Stimulated activated CD8-positive, alpha-beta memory T cell treated with anti-CD3 and anti-CD28 coated beads, Interleukin-15, amount 100 ng/mL, for 24 hours (primary cell): ENCODE measurements around the gene EPHA6.
"Not testable (repeated sequence)": the region's sequence is repeated elsewhere in the genome, so short reads cannot be mapped to it uniquely, and the experiment has no call there.

ENCODE experiments used
- DNase-seq: peaks from one replicate; pipeline ENCODE4 v3.0.0-alpha.2; 2020; ENCODE audit warnings: low read depth

Gene EPHA6

DNA sequence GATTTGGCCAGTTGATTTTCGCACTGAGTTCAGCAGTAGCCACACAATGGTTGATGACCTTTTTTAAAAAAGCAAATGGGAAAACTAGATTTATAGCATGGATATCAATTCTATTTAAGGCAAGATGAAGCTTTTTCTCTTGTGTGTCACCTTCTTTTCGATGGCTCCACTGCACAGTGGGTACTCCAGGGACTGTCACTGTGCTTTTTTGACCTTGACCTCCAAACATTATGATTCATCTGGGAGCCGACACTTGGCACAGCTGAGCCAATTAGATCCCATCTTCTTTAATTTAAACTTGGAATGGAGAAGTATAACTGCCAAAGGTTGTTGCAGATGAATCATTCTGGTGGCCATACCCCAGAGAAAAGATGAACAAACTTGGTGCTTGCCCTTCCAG lies 367.3 kb downstream of the EPHA6 start:
- DNase-seq = no peak

DNA sequence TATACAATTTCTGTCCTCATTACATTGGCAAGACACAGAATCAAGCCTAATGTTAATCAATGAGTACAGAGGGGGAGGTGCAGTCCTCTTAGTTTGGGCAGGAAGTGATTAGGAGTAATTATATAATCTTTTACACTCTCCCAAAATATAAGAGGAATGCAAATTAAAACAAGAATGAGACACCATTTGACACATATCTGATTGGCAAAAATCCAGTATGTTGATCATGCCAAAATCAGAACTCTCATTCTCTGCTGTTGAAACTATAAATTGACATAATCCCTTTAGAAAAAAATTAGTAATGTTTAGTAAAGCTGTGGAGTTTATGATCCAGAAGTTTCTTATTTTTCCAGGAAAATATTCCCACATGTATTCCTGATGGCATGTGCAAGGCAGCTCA lies 373.4 kb downstream of the EPHA6 start:
- no peak for DNase-seq

DNA sequence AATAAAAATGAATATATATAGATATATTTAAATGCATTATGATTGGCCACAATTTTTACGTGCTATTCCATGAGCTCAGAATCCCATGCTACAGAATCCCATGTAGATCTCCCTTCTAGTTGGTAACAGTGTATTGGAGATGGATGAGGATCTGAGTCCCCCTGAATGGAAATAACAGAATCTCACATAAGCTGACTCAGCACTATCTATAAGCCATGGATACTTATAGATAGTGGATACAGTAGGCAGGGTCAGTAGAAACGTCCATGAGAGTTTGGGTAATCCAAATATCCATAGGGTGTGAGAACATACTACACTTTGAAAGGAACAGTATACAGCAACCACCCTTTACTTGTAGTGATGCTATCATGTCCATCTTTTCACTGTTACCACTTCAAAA lies 375.4 kb downstream of the EPHA6 start:
- DNase-seq = no peak

- no peak for DNase-seq
Measured at GRCh38 chr3:97197083-97197482, 382.7 kb downstream of the EPHA6 start.

DNA sequence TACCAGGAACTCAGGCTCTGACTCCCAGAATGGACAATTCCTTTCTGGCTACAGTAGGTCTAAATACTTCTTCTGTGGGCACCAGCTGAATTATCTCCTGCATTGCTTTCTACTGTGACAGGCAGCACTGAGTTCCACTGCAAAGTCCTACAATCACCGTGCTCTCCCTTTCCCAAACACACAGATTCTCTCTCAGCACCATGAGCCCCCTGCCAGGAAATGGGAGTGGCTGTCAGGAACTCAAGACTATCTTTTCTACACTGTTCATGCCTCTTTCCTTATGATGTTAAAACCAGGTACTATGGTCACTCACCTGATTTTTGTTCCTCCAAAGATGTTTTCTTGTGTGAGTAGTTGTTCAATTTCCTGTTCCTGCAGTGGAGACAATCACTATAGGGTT lies 383.4 kb downstream of the EPHA6 start:
- no peak for DNase-seq

GRCh38 chr3:97200387-97200786 lies 386.0 kb downstream of the EPHA6 start:
- no peak for DNase-seq

DNA sequence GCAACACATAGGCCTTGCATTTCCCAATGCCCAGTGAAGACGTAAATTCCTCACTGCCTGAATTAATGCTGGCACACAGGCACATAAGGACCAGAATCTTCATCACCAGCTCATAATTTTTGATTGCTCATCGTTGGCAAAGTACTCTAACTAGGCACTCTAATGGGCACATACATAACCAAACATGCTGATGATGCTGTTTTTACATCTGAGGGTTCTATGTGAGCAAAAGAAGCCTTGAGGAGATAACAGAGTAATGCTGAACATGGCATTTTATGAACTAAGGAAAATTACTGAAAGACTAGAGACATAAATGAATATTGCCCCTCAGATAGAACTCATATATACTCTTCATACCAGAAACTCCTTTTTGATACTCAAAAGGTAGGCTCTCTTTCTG lies 387.4 kb downstream of the EPHA6 start:
- no peak for DNase-seq

- DNase-seq = no peak
Measured at GRCh38 chr3:97228966-97229365, 414.6 kb downstream of the EPHA6 start.

DNA sequence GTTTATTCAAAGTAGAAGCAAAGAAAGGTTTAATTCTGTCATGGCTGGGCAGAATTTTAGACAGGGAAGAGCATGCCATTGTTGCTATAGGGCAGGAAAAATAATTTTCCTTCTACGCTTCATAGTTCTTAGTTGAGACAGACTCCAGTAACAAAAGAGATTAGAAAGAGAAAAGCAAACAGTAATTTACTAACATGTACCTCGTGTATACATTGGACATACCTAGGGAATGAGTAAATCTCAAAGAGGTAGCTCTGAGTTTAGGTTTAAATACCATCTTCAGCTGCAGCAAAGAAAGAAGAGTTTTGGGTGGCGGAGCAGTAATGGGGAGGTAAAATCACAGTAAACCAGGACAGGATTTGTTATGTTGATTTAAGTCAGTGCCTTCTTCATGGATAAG lies 416.1 kb downstream of the EPHA6 start:
- DNase-seq = no peak

- DNase-seq = no peak
Measured at GRCh38 chr3:97232393-97233034, 418.1 kb downstream of the EPHA6 start.

- DNase-seq = no peak
Measured at GRCh38 chr3:97235179-97235578, 420.8 kb downstream of the EPHA6 start.

GRCh38 chr3:97235611-97236315 lies 421.4 kb downstream of the EPHA6 start:
- DNase-seq = no peak

DNA sequence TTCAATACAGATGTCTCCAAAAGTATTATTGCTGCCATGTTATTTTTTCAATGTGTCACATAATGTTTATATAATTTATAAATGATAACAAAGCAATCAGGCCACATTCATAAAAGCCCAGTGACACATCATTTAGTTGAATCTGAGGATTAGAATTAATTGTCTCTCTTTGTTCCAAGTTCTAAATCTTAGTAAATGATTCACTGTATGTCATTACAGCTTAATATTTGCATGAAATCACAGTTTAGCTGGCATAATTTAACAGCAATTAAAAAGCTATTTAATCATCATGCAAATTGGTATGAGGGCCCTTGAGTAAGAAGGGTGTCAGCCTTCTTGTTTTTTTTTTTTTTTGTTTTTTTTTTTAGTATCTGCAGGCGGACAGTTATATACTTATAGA lies 427.0 kb downstream of the EPHA6 start:
- DNase-seq = no peak

GRCh38 chr3:97245201-97245910 lies 431.0 kb downstream of the EPHA6 start:
- DNase-seq = no peak

DNA sequence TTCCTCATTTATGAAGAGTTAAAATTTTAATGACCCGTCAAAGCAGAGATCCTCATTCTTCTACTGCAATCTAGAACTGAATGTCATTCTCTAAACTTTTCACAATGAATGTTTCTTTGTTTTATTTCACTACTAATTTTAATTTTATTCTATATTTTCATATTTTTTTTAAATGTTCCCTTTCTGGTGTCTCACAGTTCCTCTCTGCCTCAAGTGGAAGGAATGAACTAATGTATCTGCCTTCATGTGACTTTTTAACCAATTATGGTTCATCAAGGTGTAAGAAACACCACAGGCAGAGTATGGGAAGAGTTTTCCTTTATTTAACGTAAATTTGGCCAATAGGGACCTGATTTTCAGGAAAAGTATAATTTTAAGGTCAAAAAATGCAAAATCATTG lies 441.7 kb downstream of the EPHA6 start:
- DNase-seq = no peak

- DNase-seq = no peak
Measured at GRCh38 chr3:97257942-97258697, 443.7 kb downstream of the EPHA6 start.

DNA sequence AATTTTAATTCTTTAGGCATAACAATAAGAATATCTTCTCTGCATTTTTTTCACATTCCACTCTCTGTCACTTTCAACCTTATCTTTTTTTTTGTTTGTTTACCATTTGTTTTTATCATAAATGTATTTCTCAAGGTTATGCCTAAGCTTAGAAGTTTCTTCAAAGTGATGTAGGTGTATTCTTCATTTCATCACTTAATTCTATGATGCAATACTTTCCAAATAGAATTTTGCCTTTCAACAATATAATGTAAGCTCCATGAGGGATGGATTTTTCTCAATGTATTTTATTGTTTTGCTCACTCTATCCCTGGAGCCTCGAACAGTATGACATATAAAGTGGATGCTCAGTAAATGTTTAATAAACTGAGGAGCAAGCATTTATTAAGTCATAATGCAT lies 444.9 kb downstream of the EPHA6 start:
- no peak for DNase-seq

DNA sequence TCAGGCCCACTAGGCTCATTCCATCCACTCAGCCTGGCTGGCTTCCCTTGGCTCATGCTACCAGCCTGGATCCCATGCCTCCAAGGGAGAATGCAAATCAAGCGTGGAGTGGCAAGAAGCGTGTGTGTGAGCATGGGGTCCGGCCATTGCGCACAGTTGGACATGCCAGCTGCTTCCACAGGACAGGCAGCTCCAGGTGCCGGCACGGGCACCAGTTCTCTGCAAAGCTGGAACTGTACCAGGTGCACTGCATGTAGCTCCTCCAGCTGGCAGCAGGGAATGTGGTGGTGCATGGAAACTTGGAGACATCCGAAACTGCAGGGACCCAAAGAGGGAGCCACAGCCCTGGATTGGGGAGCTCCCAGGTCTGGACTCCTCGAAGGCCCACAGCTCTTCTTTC lies 449.8 kb downstream of the EPHA6 start:
- DNase-seq = no peak

- no peak for DNase-seq
Measured at GRCh38 chr3:97265237-97266005, 451.0 kb downstream of the EPHA6 start.

DNA sequence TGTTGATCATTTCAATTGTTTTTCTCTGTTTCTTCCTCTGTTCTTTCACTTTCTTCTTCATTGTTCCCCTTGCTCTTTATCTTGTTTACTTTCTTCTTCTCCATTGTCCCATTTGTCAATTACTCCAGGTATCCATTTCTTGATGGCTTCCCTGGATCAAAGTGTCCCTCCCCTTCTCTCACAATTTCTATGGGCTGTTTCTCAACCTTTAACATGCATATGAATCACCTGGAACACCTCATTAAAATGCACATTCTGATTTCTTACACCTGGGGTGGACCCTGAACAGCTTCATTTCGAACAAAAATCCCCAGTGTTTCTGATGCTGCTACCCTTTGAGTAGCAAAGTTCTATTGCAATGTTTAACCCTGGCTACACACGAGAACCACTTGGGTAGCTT lies 454.8 kb downstream of the EPHA6 start:
- no peak for DNase-seq

- not testable (repeated sequence) for DNase-seq
Measured at GRCh38 chr3:97276879-97277550, 462.6 kb downstream of the EPHA6 start.
